HG03439 (cell line): ENCODE results near the gene ERG.

Source experiments
- ATAC-seq: cut with Tn5 transposase; IDR thresholded peaks from one replicate; pipeline ENCODE4 v1.9.1; 2021; ENCODE audit warnings: mild to moderate bottlenecking, moderate library complexity; ENCODE audit not compliant: unreplicated experiment

ERG gene

DNA sequence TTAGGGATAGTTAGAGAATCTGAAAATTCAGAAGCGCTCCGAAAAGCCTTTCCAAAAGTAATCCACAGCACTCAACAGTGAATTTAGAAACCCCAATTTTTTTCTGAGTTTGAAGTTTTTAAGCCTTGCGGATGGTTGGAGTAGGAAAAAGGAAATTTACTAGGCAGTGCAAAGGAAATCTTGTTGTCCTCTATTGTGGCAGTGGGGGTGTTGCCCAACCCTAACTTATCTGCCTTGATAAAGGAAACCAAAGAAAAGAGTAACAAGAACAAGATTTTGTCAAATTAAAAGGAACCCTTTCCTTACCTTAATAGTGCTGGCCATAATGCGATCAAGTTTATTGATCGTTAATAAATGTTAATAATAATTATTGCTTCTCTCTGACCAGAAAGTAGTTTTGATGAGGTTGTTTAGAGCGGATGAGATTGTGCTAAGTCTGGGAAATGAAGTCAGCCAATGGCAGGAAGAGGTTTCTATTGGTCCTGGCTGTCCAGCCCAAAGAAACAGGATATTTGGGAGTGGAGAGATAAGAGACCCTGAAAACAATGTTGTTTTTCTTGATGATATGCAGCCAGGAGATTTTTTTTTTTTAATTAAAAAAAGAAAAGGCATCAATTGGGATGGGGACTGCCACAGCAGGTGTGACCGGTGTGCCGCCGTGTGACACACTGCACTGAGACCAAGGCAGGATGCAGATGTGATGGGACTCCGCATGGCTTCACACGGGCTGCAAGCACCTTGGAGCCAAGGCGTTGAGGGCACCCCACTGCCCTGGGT, at the start of gene ERG:
TSS of gene ERG (minus strand) at position 421 of the 777 bp plus-strand sequence. CDS start at position 324, 97 bp downstream.
- no peak for ATAC-seq

DNA sequence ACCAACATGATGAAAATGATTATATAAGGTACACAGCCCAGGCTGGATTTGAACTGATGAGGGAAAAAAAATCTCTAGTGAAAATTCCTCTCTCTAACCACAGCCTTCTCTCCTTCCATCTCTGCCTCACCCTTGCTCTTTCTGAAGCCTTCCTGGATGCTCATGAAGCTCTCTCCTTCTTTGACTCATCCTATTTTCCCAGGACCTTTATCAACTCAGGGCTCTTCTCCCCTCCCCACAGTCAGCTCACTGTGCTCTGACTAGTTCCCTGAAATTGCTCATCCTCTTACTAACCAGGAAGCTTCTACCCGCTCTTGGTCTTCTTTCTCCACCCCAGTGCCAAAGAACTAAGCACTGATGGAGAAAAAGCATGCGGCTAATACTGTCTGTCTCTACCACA, 46.4 kb upstream of the ERG start:
- ATAC-seq: no peak

DNA sequence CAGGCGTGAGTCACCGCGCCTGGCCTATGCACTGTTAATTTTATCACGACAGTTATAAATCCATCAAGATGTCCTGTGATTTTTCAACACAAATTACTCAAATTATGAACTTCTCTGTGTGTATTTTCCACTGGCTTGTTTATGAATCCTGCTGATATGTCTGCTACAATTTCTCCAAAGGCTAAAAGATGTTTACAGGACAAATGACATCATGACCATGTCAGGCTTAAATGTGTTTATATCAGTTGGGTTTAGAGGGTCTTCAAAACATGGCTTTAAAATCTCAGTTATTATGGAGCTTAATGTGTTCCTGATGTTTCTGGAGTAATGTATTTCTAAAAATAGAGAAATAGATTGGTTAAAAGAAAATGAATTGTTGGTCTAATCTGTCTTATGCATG, 44.0 kb upstream of the ERG start:
- no peak for ATAC-seq

DNA sequence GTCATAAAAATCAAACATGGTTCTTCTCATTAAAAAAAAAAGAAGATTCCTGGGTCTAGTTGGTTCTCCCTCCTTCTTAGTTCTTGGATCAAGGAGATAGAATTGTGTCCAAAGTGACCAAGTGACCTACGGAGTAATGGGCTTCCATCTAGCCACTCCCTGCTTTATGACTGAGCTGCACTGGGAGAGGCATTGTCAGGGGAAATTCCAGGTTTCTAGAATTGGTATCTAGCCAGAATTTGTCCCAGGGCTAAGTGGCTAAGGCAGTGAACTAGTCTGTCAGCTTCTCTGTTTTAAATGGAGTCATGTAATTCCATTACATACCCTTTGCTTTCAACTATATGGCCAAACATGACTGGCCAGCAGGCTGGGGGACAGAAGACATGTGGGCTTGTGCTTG, 40.1 kb upstream of the ERG start:
- no peak for ATAC-seq

GRCh38 chr21:38534591-38534990, 36.3 kb upstream of the ERG start:
- no peak for ATAC-seq

DNA sequence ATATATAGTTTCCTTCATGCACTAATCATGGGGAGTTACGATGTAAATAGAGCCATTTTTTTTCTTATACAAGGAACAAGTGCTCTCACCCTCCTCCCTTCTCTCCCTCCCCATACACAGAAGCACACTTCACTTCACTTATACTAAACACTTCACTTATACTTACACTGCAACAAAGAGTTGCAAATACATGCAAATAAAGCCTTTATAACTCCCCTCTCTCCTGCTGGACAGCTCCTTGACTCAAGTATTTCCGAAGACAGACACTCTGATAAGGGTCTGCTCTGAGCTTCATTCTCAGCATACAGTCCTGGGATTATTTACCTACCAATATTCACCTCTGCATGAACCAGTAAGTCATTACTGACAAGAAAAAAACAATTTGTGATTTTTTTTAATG, 35.6 kb upstream of the ERG start:
- ATAC-seq: no peak

DNA sequence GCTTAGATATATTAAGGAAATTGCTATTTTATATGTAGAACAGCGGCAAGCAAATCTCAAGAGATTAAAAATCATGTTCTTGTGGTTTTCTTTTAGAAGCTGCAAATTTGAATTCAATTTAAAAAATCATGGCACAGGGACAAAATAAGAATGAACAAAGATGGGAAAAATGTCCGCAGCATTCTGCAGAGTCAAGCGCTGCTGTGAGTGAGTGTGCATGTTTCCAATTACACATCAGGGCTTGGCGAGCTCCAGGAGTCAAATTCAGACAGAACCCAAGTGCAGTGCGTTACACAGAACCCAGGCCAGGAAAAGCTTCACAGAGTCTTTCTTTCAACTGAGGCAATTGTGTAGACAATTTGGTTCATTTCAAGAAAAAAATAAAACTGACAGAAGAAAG, 33.3 kb upstream of the ERG start:
- no peak for ATAC-seq

DNA sequence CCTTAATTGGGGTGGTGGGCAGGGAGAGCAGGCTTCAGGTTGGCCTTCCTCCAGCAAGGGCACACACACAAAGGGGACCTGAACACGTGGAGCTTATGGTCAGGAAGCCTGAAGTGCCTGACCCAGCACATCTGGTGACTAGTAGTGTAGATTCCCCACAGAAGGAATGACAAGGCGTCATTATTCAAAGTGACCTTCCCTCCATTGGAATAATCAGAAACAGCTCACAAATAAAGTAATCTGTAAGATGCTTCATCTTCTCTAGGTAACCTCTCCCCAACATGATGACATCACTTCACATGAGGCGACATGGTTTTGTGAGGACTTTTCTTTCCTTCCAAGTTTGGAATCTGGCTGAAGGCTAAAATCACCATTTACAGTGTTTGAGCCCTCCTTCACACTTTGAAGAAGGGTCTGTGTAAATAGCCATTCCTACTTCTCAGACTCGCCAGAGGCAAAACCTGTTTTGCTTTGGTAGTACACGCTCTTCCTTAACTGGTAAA, 32.8 kb upstream of the ERG start:
- no peak for ATAC-seq

GRCh38 chr21:38527737-38528136, 29.5 kb upstream of the ERG start:
- no peak for ATAC-seq

DNA sequence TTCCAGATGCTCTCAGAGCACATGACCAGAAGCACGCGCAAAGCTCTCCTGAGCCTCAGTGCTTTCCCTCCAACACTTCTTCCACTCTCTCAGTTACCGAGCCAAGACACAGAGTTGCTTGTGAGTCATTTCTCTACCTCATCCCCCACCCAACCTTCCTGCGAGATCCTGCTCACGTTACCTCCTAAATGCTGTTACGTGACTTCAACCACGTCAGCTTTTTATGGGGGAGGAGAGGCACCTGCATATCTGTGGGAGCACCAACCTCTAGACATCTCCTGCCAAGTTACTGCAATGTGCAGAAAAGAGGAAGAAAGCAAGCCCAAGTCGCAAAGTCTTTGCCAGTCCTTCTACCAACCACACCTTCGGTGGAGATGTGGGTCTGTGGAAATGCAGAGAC, 27.2 kb upstream of the ERG start:
- ATAC-seq: no peak

- no peak for ATAC-seq
These were observed 26.2 kb upstream of the ERG start for GRCh38 chr21:38524168-38525153.

GRCh38 chr21:38520511-38520910, 22.2 kb upstream of the ERG start:
- no peak for ATAC-seq

- ATAC-seq: no peak
These were observed 13.5 kb upstream of the ERG start for GRCh38 chr21:38511662-38512243.

DNA sequence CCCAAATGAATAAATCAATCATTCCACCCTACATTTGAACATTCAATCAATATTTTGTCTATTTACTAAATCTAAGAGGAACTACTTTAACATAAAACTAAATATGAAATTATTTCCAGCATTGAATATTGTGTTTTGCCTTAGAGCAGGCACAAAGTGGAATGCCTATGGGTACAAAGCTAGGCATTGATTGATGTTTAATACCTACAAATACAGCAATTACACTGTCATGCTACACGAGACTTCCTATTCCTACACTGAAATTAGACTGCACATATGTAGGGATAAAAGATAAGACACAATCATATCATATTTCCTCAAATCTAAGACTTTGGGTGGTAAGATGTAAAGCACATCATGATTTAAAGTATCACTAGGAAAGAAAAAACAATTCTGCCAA, 12.9 kb upstream of the ERG start:
- no peak for ATAC-seq

- ATAC-seq: no peak
These were observed 9.2 kb upstream of the ERG start for GRCh38 chr21:38507374-38507942.

DNA sequence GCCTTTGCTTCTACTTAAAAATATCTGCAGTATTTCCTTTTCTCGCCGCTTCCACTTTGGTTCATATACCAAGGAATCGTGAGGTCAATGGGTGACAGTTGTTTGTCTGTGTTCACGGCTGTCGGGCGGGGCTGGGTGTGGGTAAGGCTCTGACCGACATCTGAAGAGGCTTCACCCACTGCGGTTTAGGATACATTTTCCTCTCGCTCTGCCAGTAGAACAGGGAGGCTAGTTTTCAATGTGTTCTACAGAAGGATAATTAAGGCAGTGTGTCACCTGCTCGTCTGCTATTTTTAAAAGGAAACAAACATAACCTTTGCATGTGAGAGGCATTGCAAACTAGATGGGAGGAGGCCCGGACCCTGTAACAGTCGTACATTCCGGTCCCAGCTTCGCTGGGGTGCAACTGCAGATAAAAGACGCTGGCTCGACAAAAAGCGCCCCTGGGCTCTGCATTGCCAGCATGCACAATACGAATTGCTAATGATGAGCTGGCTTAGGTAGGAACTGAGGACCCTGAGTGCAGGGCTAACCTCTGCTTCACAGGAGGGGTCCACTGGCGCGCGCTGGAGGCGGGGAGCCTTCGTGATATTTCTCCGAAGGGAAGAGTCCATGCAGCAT, 8.5 kb upstream of the ERG start:
- ATAC-seq: no peak

DNA sequence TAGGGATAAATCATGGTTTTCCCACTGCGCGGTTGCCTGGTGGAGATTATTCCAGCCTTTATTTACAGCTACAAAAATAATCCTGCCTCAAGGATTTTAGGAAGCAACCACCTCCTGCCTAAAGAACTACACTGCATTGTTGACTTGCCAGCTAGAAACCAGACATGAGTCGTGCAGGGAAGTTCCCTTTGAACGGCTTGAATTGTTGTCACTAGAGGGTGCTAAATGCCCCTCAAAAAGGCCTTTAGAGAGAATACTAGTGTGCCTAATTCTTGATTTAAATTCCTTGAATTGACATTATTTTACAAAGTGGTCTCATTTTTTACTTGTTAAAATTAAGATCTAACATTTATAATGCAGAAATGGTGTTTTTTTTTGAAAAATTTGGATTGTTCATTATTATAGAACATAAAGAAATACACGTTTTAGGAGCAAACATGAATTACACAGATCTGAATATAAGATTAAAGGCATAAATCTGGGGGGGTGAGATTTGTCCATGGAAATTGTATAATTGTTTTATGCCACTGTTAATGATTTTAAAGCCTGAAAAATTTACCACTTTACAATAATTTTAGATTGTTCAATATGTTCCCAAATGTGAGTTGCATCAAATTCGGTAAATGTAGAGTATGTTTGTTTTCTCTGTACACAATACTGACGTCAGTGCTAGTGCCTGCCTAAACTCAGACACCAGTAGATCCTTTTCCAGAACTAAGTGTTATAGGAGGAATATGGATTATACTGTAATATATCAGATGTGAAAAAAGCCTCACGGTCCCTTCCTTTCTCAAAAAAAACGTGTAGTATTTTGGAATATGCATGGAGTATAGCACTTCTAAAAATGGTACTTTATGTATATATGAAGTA, 7.6 kb upstream of the ERG start:
- ATAC-seq: no peak

DNA sequence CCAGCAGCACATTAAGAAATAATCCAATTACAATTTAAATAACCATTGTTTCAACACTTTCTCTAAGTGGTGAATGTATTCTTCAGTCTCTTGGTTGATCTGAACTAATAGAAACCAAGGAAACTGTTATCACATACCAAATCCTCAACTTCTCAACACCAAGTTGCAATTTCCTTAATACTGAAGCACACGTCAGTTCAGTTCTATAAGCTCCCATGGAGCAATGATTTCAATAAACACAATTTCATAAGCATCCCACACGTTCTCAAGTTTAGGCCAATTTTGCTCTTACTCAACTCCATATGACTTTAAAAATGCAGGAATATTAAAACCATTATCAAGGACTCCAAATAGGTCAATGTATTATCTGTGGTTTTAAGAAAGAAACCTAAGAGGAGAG, 5.8 kb upstream of the ERG start:
- no peak for ATAC-seq

DNA sequence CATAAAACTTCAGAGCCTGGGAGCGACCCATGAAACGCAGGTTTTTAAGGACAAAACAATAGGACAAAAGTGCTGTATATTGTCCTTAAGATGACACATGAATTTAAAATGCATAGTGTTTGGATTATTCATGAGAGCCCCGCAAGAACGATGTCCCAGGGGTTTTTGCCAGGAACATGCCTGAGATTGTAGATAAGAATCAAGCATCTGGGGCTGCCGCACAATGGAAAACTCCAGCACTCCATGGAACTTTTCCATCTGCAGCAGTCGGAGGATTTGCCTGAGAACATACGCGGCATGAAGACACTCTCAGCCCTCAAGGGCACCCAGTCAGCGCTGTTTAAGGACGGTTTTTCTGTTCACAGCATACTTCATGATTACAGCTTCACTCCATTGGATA, 5.3 kb upstream of the ERG start:
- no peak for ATAC-seq

GRCh38 chr21:38500073-38500472, 1.8 kb upstream of the ERG start:
- ATAC-seq: no peak
